ENCODE measurements around the gene FHAD1.

DNA sequence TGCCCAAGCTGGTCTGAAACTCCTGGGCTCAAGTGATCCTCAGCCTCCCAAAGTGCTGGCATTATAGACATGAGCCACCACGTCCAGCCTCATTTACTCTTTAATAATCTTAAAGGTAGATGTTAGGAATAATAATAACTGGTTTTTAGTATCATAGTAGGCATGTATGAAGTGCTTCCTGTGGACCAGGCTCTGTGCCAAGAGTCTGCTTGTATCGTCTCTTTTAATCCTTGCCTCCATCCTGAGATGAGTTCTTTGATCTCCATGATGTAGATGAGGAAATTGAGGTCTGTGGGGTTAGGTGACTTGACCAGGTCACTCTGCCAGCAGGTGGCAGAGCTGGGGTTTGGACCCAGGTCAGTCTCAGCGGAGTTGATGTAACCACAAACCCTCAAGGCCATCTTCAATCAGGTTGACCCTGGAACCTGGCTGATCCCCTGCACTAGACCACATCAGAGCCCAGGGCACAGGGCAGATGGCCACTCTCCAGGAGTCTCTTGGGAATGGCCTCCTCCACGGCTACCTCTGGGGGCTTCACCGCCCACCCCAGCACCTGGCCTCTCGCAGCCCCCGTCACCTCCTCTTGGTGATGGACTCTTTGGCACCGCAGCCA, 173.9 kb downstream of the FHAD1 start:
- TF ChIP-seq, protein P1, sequence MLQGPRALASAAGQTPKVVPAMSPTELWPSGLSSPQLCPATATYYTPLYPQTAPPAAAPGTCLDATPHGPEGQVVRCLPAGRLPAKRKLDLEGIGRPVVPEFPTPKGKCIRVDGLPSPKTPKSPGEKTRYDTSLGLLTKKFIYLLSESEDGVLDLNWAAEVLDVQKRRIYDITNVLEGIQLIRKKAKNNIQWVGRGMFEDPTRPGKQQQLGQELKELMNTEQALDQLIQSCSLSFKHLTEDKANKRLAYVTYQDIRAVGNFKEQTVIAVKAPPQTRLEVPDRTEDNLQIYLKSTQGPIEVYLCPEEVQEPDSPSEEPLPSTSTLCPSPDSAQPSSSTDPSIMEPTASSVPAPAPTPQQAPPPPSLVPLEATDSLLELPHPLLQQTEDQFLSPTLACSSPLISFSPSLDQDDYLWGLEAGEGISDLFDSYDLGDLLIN (CRISPR knock-in tag; IDR thresholded peaks at IDR 0.05; ENCODE audit: borderline replicate concordance): no peak
- TF ChIP-seq GABPA (IDR thresholded peaks at IDR 0.05; ENCODE audit: low read depth, low read length) (no peak), GABPA (CRISPR knock-in tag; IDR thresholded peaks at IDR 0.05; ENCODE audit: low read depth) (no peak), SMARCC2 (IDR thresholded peaks at IDR 0.05) (no peak), ZNF274 (CRISPR knock-in tag; IDR thresholded peaks at IDR 0.05) (no peak), SPEN (CRISPR knock-in tag; IDR thresholded peaks at IDR 0.05; ENCODE audit: low read depth) (no peak), ZNF292 (CRISPR knock-in tag; IDR thresholded peaks at IDR 0.05; ENCODE audit: borderline replicate concordance, low read depth) (no peak; the same call in 1 of the 2 replicates), SMAD9 (CRISPR knock-in tag; IDR thresholded peaks at IDR 0.05) (no peak)

Measured in HepG2 (cell line).